Neural progenitor cell (in vitro differentiated cells): ENCODE results near the gene GRAMD4.
"Not testable (repeated sequence)": the region's sequence is repeated elsewhere in the genome, so short reads cannot be mapped to it uniquely, and the experiment has no call there.

Experiments
- CTCF ChIP-seq: fragments of 200-600 bp; sonication (generic); IDR thresholded peaks from 2 replicates; pipeline ENCODE4 v1.5.1; 2017; ENCODE audit warnings: antibody characterized with exemption, mild to moderate bottlenecking
- EZH2 ChIP-seq: fragments of 200-600 bp; sonication (generic); IDR thresholded peaks from 2 replicates; pipeline ENCODE4 v1.6.1; 2017; ENCODE audit warnings: antibody characterized with exemption, mild to moderate bottlenecking, moderate library complexity

- not testable (repeated sequence) for TF ChIP-seq CTCF, EZH2
Measured at GRCh38 chr22:46642840-46643480, 22.8 kb downstream of the GRAMD4 start.
